Keratinocyte (primary cell): ENCODE results near the gene TNFRSF4.

ENCODE experiments used
- CTCF ChIP-seq, 3 experiments: IDR thresholded peaks in 1 of 3; conservative IDR thresholded peaks in 1 of 3; optimal IDR thresholded peaks in 1 of 3; 2 replicates in 2 of 3; 3 replicates in 1 of 3; pipeline versions ENCODE3 to v1.5.1; 2011; ENCODE audit warnings: low read length in 3 of 3, mild to moderate bottlenecking in 3 of 3, moderate library complexity in 2 of 3, control low read depth in 1 of 3, inconsistent platforms in 1 of 3; ENCODE audit not compliant: insufficient read depth in 2 of 3; ENCODE audit errors: extremely low read depth in 1 of 3
- EZH2 ChIP-seq: IDR thresholded peaks from one replicate; pipeline ENCODE4 v1.6.1; 2012; ENCODE audit warnings: inconsistent platforms, mild to moderate bottlenecking, low read length, moderate library complexity

DNA sequence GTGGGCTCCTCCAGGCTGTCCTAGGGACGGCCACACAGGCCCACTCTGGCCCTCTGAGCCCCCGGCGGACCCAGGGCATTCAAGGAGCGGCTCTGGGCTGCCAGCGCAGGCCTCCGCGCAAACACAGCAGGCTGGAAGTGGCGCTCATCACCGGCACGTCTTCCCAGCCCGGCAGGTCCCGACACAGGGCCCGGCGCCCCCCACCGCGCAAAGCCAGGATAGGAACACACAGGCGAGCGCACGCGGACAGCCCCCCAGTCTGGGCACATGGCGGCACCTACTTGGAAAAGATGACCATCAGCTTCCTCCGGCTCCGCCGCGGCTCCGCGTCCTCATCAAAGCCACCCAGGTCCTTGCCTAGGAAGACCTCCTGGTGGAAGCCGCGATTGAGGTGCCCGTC lies 14.2 kb upstream of the TNFRSF4 start:
- TF ChIP-seq CTCF (optimal IDR thresholded peaks at IDR 0.05 in 1 of 3, IDR thresholded peaks at IDR 0.05 in 1 of 3, conservative IDR thresholded peaks at IDR 0.05 in 1 of 3; ENCODE audit: extremely low read depth in 1 of 3, insufficient read depth in 2 of 3, low read length in 3 of 3), result no peak
- TF ChIP-seq EZH2, result no peak
